Neural crest cell (in vitro differentiated cells): ENCODE results near the gene B3GNT4. TPM values are rescaled to one million over a fixed set of nuclear protein-coding genes. Genes with fewer than 3 reads are reported as not detected.
"Not testable (repeated sequence)": the region's sequence is repeated elsewhere in the genome, so short reads cannot be mapped to it uniquely, and the experiment has no call there.

Experiments
- DNase-seq: peaks from one replicate; pipeline ENCODE4 v3.0.0; 2021; ENCODE audit warnings: low read depth, mixed read lengths, low spot score
- H3K27ac Mint-ChIP-seq: one replicate; pipeline ENCODE4 v1.8.0; 2021; ENCODE audit warnings: mild to moderate bottlenecking, mixed read lengths; ENCODE audit not compliant: unreplicated experiment
- H3K27me3 Mint-ChIP-seq: 2 replicates; pipeline ENCODE4 v1.8.0; 2021; ENCODE audit warnings: low read depth, mild to moderate bottlenecking, mixed read lengths
- H3K36me3 Mint-ChIP-seq: 2 replicates; pipeline ENCODE4 v1.8.0; 2021; ENCODE audit warnings: low read depth, mild to moderate bottlenecking, mixed read lengths
- H3K4me1 Mint-ChIP-seq: 2 replicates; pipeline ENCODE4 v1.8.0; 2021; ENCODE audit warnings: mixed read lengths
- H3K4me3 Mint-ChIP-seq: one replicate; pipeline ENCODE4 v1.8.0; 2021; ENCODE audit warnings: mild to moderate bottlenecking, mixed read lengths
- H3K9me3 Mint-ChIP-seq: 2 replicates; pipeline ENCODE4 v1.8.0; 2021; ENCODE audit warnings: mixed read lengths
- total RNA-seq: library from RNA; stranded (reverse); gene quantifications from 2 replicates; pipeline ENCODE4 v1.2.1, GENCODE V29; 2021
- TF ChIP-seq, protein P1 (sequence below): fragments of 200-600 bp; sonication (generic); conservative IDR thresholded peaks from 2 replicates; pipeline ENCODE4 v1.5.0; 2021; ENCODE audit warnings: antibody characterized with exemption, mild to moderate bottlenecking

Gene B3GNT4
- total RNA-seq, 1 donor from 2014 or later, result 0.19 TPM

DNA sequence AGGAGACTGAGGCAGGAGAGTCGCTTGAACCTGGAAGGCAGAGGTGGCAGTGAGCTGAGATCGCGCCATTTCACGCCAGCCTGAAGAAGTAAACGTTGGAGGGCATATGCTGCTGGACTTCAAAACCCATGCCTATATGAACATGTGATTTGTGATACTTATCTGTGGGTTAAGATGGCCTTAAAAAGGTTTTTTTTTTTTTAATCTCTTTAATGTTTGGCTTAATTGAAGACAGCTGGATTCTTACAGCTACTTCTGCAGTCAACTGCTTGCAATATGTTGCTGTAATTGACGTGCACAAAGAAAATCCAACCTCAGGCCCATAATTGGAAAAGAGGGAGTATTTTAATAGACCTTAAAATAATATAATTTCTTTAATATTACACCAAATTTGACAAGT is 1.5 kb upstream of the B3GNT4 start:
- peaks cover 64% of the 10 kb centered on the region for H3K27me3 Mint-ChIP-seq
- no peaks in the 10 kb centered on the region for H3K36me3 Mint-ChIP-seq
- H3K27ac Mint-ChIP-seq, result no peak overlapping the region

GRCh38 chr12:122202811-122203210 is 698 bp upstream of the B3GNT4 start:
- Mint-ChIP-seq H3K27me3 (peaks cover 63% of the 10 kb centered on the region), H3K4me3 (peak overlapping the region; percentile 81), H3K4me1 (peaks cover 15% of the 10 kb centered on the region)
- DNase-seq, H3K9me3 Mint-ChIP-seq, H3K36me3 Mint-ChIP-seq, H3K27ac Mint-ChIP-seq: not testable (repeated sequence)

More for the DNA sequence above, 1.5 kb upstream of the B3GNT4 start:
- DNase-seq, result no peak
- Mint-ChIP-seq H3K4me1 (peaks cover 15% of the 10 kb centered on the region), H3K4me3 (no peak overlapping the region), H3K9me3 (no peaks in the 10 kb centered on the region)
- TF ChIP-seq, protein P1, sequence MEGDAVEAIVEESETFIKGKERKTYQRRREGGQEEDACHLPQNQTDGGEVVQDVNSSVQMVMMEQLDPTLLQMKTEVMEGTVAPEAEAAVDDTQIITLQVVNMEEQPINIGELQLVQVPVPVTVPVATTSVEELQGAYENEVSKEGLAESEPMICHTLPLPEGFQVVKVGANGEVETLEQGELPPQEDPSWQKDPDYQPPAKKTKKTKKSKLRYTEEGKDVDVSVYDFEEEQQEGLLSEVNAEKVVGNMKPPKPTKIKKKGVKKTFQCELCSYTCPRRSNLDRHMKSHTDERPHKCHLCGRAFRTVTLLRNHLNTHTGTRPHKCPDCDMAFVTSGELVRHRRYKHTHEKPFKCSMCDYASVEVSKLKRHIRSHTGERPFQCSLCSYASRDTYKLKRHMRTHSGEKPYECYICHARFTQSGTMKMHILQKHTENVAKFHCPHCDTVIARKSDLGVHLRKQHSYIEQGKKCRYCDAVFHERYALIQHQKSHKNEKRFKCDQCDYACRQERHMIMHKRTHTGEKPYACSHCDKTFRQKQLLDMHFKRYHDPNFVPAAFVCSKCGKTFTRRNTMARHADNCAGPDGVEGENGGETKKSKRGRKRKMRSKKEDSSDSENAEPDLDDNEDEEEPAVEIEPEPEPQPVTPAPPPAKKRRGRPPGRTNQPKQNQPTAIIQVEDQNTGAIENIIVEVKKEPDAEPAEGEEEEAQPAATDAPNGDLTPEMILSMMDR, result no peak

GRCh38 chr12:122204167-122205052 is 901 bp downstream of the B3GNT4 start:
- no peaks in the 10 kb centered on the region for H3K9me3 Mint-ChIP-seq
- no peak overlapping the region for H3K27ac Mint-ChIP-seq
- H3K4me3 Mint-ChIP-seq, result peak overlapping the region; percentile 84
- peaks cover 6% of the 10 kb centered on the region for H3K36me3 Mint-ChIP-seq
- TF ChIP-seq, protein P1, result no peak
- DNase-seq, result peak; percentile 32
- peaks cover 64% of the 10 kb centered on the region for H3K27me3 Mint-ChIP-seq
- H3K4me1 Mint-ChIP-seq, result peaks cover 15% of the 10 kb centered on the region

GRCh38 chr12:122205053-122205925 is 1.8 kb downstream of the B3GNT4 start:
- peaks cover 11% of the 10 kb centered on the region for H3K4me1 Mint-ChIP-seq
- peak overlapping the region; percentile 84 for H3K4me3 Mint-ChIP-seq
- H3K27ac Mint-ChIP-seq, result no peak overlapping the region
- no peaks in the 10 kb centered on the region for H3K9me3 Mint-ChIP-seq
- TF ChIP-seq, protein P1, result no peak
- no peak for DNase-seq
- peaks cover 6% of the 10 kb centered on the region for H3K36me3 Mint-ChIP-seq
- peaks cover 58% of the 10 kb centered on the region for H3K27me3 Mint-ChIP-seq

DNA sequence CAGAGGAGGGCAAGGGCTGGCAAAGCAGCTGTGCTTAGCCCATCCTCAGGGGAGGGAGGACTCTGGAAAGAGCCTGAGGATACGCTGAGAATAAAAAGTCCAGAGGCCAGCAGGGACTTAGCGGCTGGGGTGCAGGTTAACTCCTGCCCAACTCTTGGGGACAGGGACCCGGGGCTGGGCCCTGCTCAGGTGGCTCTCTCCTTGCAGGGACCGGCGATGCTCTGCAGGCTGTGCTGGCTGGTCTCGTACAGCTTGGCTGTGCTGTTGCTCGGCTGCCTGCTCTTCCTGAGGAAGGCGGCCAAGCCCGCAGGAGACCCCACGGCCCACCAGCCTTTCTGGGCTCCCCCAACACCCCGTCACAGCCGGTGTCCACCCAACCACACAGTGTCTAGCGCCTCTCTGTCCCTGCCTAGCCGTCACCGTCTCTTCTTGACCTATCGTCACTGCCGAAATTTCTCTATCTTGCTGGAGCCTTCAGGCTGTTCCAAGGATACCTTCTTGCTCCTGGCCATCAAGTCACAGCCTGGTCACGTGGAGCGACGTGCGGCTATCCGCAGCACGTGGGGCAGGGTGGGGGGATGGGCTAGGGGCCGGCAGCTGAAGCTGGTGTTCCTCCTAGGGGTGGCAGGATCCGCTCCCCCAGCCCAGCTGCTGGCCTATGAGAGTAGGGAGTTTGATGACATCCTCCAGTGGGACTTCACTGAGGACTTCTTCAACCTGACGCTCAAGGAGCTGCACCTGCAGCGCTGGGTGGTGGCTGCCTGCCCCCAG is 2.8 kb downstream of the B3GNT4 start:
- Mint-ChIP-seq H3K36me3 (peaks cover 8% of the 10 kb centered on the region), H3K27me3 (peaks cover 53% of the 10 kb centered on the region), H3K4me1 (peaks cover 11% of the 10 kb centered on the region), H3K27ac (no peak overlapping the region), H3K9me3 (no peaks in the 10 kb centered on the region), H3K4me3 (peak overlapping the region; percentile 66)
- TF ChIP-seq, protein P1, result no peak
- no peak for DNase-seq
